Cortex of kidney (tissue), 1 donor: Measurements from ENCODE around the gene MTHFSD.

Experiments used
- DNase-seq: peaks from one replicate; lab custom pipeline; 2025; lab: John Stamatoyannopoulos, UW

The MTHFSD gene

GRCh38 chr16:86502856-86503748 lies 51.9 kb downstream of the MTHFSD start:
- DNase-seq = no peak

DNA sequence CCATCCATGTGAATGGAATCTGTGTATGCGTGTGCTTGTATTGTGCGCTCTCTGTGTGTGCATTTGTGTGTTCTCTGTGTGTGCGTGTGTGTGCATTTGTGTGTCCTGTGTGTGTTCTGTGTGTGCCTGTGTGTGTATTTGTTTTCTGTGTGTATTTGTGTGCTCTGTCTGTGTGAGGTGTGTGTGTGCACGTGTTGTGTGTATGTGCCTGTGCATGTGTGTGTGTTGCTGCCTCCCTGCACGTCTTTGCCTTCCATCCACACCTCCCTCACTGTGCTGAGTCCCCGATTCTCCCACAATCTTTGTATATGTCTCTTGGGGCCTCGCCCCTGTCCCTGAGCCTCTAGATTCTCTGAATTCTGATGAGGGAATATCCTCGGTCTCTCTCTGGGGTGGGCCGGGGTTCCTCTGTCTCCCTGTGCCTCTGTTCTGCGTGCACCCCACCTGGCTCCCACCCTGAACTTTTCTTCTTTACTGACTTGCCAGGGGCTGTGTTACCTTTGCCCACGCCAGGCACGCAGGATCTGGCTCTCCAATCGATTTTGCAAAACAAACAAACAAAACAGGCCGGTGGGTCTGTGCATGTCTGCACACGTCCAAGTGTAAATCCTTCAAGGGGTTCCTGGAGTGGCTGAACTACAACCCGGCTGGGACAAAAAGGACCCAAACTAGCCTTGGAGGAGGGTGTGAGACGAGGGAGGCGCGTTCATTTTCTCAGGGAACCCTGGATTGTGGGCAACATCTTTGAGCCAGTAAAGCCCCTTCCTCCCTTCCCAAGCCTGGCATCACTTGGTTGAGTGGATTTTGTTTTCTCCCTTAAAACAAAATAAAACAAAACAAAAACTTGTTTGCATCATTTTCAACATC lies 52.8 kb downstream of the MTHFSD start:
- DNase-seq = no peak

DNA sequence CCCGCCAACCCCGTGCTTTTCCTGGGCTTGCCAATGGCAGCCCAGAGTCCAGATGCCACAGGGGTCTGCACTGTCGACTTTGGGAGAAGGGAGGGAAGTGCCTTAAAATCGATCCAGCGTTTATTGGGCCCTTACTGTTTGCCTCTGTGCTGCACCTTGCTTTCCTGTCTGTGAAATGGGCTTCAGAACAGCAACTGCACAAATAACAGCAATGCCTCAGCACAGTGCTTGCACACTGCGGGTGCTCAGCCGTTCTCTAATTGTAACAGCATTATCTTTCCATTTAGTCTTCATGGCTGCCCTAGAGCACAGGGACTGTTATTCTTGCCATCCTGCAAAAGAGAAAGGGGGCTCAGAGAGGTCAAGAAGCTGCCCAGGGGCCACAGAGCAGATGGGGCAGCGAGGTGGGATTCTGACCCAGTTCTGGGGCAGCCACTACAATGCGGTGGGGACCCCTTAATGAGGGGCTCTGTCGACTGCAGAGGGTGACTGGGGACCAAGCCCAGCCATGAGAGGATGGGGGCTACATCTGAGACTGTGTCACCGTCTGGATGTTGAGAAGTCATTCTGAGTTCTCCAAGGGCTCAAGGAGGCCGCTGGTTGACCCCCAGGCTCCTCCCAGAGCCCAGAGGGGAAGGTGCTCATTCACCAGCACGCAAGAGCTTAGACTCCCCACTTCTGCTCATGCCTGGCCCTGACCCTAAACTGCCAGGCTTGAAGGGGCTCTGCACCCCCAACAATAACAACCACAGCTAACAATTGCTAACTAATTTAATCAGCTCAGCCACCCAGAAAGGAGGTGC lies 54.1 kb downstream of the MTHFSD start:
- DNase-seq = no peak

GRCh38 chr16:86499889-86500707 lies 54.9 kb downstream of the MTHFSD start:
- no peak for DNase-seq

DNA sequence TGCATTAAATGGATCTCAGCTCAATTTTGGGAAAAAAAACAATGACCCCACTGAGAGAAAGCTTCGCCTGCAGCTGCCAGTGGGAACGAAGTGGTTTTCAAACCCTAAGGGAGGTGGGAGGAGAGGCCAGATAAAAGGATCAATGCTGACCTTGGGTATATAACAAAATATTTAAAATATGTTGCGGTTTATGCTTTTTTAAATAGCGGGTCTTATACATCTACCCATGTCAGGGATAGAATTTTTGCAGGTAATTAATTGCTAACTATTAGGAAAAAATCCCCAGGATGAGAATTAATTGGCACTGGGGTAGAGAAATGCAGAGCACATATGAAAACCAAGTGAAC lies 55.6 kb downstream of the MTHFSD start:
- DNase-seq = no peak

DNA sequence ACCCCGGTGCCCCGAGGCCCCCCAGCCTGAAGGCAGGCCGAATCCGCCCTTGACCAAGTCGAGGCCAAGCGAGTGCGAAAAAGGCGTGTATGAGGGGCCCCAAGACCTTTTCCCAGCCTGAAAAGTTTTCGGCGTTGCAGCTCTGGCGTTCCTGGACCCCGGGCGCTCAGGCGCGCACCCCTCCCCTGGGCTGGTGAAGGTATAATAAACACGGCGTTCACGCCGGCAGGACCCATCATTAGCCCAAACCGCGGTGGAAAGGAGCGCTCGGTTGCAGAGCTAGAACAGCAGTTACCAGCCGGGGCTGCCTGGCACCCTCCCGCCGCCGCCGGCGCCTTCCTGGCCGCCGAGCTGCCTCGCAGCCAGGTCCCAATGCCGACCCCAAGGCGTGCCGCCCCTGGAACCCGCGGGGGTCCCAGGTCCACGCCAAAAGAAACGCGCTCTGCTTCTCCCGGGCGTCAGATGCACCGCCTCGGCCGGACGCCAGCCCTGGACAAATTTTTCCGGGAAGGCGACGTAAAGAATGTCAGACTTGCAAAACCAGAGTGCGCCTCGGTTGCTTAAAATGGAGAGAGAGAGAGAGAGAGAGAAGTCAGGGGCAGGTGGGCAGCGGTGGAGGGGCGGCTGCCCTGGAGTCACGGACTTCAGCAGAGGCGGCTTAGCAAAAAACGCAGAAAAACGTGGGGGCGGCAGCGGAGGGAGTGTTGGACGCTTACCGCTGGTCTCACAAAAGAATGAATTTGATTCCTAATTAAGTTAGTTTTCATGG lies 56.2 kb downstream of the MTHFSD start:
- DNase-seq = no peak

DNA sequence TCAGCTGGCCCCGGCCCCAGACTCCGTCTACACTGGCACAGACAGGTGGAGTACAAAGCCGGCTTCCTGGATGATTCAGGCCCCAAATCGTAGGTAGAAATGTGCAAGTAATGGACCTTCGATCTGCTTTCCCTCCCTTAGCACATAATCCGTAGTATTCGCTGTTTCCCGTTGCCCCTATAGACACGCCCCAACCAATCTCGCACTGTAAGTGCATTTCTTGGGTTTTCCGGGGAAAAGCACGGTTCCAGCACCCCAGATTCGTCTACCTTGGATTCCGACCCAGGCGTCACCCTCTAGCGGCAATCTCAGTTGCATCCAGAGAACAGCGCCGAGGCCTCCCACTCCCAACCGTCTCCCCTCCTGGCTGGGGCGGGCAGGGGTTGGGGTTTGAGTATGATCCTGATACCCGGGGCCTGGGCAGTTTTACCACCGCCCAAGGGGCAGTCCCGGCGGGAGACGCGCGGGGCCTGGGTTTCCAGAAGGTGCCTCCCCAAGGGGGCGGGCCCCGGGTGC lies 56.8 kb downstream of the MTHFSD start:
- DNase-seq = no peak

DNA sequence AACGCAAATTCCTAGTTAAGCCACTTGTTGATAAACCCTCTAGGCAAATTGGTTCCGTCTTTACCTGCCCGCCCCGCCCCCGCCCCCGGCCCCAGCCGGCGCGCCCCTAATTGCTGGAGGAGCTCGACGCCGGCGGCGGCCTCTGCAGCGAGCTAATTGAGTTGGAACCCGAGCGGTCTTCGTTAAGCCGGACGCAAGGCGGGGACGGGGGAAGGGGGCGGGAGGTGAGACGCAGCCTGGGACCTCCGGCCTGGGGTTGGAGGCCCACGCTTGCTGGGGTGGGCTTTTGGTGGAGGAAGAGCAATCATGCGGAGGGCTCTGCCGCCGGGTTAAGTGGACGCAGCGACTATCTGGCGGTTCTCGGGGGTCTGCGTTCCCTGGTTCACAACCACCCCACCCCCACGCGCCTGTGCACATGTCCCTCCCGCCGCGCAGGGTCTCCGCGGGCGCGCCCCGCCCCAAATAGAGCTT lies 57.4 kb downstream of the MTHFSD start:
- no peak for DNase-seq

- no peak for DNase-seq
Measured at GRCh38 chr16:86496929-86497461, 58.0 kb downstream of the MTHFSD start.

DNA sequence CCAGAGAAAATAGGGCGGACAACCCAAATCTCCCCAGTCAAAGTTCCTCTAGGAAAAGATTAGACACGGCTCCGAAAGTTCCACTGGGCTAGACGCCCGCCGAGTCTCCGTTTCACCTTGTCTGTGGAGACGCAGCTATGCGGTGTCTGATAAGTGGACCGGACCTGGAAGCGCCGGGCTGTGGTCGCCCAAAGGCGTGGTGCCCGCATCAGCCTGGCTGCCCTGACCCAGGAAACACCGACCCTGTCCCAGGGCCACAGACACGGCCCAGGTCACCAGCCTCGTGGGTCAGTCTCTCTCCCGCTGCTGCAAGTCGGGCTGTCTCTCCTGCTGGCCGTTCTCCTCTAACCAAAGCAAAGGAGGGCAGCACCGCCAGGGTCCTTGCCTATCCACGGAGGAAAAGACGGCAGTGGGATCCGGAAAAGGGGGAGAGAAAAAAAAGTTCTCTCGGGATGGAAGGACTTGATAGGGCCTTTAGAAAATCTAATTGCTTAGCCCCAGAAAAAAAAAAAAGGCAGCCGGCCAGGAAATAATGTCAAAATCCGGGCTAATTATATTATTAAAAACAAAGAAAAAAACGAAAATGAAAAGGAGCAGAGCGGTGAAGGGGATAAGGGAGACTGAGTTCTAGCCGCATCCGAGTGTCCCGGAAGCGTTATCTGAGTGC lies 58.6 kb downstream of the MTHFSD start:
- no peak for DNase-seq

- no peak for DNase-seq
Measured at GRCh38 chr16:86495756-86496261, 59.2 kb downstream of the MTHFSD start.

GRCh38 chr16:86495357-86495701 lies 59.7 kb downstream of the MTHFSD start:
- no peak for DNase-seq

DNA sequence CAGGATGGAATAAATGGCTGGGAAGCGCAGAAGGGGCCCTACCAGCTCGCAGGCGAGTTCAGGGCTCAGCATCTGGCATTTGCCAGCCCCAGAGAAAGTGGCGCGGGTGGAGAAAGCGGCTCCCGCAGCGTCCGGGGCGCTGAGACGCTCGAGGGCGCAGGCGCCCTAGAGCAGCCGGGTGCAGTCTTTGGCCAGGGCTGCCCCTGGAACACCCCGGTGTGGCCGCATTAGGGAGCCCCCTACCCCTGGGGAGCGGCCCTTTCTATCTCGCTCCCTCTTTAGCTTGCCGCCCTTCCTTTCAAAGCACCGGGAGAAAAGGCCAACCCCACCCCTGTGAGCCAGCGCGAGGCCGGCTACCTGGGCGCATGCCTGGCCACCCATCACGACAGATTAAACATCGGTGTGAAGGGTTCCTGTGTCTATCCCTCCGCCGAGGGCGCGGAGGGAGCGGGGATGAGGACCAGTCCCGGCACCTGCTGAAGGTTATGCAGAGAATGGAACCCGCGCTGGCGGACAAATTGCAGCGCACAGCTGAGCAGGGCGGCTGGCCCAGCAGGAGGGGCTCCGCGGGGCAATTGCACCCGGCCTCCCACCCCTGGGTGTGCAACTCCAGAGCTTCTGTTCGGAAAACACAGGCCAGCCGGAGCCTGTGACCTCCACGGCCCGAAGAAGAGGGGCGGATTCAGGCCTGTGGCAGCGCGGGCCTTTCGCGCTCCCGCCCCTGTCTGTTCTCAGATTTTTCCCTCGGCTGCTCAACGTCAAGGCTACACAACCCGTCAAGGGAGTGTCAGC lies 60.3 kb downstream of the MTHFSD start:
- DNase-seq = no peak

- no peak for DNase-seq
Measured at GRCh38 chr16:86494039-86494564, 60.9 kb downstream of the MTHFSD start.

DNA sequence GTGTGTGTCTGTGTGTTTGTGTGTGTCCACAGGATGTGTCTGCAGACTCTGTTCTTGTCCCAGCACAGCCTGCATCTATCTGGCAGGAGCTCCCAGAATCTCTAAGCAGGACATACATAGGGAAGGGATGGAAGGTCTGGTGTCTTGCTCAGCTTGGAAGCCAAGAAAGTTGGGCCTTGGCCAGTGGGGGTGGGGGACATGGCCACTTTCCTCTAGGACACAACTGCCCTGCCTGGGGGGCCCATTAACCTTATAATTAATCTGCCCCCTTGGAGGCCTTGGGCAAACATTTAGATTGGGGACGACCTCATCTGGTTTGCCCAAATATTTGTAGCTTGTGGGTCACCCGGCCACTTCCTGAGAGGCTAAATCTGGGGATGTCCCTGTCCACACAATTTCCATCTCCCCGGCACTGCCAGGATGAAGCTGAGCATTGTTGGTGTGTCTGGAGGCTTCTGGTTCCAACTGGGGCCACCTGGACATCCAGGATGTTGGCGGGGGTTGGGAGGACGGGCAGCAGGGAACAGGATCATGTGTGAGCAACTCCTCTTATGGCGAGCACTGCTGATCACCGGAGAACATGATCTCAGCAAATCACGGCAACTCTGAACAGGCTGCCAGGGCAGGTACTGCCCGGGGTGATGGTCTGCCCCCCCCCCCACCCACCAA lies 61.9 kb downstream of the MTHFSD start:
- no peak for DNase-seq

DNA sequence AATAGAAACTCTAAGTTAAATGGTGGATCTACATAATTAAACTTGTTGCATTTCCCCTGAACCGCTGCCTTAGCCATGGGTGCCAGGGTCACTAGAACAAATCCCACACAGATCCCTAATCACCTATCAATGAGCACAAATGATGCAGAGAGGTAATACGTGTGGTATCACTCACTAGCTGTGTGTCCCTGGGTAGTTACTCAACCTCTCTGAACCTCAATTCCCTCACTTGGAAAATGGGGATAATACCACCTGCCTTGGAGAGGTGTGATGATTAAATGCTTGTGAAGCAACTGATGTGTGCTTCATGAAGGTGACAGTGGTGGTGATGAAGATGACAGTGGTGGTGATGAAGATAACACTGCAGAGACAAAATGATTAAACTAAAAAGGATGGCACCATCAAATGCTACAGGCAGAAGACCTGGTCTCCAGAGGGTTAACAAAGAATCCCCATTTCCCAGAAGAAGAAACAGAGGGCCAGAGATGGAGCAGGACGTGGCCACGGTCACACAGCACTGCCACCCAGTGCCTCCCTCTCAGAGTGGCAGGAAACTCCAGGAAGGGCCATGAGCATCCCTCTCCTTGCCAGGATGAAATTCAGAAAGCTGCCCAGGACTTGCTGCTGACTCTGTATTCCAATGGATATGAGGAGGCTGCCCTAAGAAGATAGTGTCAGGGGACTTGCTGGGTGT lies 62.6 kb downstream of the MTHFSD start:
- no peak for DNase-seq

DNA sequence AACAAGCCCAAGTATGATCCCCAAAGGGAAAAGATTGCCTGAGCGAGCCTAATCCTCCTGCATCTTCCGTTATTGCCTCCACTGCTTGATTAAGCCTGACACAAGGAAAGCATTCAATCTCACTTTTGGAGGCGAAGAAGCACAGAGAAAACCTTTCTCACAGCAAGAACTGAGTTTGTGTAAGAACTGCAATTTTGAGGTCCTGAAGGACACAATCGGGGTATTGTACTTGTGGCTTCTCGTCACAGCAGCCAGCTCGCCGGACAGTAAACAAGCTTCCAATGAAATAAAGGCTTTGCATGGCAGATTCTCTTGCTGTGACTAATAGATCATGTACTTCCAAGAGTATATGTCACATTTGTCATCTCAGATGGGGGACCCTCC lies 63.4 kb downstream of the MTHFSD start:
- no peak for DNase-seq
